ENCODE measurements around the gene NDRG3. TPM values are rescaled to one million over a fixed set of nuclear protein-coding genes. Genes with fewer than 3 reads are reported as not detected.

The NDRG3 gene
- polyA plus RNA-seq, 1 experiment: 39.5 TPM

- no peak for DNase-seq (ENCODE audit: low read depth, low spot score)
- H3K27ac ChIP-seq (ENCODE audit: low read depth, low read length): no peak overlapping the region
- no peaks in the 10 kb centered on the region for H3K9me3 ChIP-seq (ENCODE audit: control insufficient read depth, insufficient read depth, low read length)
- no peaks in the 10 kb centered on the region for H3K27me3 ChIP-seq (ENCODE audit: control insufficient read depth, insufficient read depth, low read length)
- TF ChIP-seq, protein P1, sequence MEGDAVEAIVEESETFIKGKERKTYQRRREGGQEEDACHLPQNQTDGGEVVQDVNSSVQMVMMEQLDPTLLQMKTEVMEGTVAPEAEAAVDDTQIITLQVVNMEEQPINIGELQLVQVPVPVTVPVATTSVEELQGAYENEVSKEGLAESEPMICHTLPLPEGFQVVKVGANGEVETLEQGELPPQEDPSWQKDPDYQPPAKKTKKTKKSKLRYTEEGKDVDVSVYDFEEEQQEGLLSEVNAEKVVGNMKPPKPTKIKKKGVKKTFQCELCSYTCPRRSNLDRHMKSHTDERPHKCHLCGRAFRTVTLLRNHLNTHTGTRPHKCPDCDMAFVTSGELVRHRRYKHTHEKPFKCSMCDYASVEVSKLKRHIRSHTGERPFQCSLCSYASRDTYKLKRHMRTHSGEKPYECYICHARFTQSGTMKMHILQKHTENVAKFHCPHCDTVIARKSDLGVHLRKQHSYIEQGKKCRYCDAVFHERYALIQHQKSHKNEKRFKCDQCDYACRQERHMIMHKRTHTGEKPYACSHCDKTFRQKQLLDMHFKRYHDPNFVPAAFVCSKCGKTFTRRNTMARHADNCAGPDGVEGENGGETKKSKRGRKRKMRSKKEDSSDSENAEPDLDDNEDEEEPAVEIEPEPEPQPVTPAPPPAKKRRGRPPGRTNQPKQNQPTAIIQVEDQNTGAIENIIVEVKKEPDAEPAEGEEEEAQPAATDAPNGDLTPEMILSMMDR (IDR thresholded peaks at IDR 0.05; ENCODE audit: low read depth, low read length): no peak
- no peak overlapping the region for H3K4me3 ChIP-seq (ENCODE audit: low read depth, low read length)
- POLR2A ChIA-PET: no interaction called here
- CTCF ChIA-PET: interaction anchor here (0.8 to 1.5 kb wide), 2 partner anchors 11 to 256 kb away, joined by 3 read pairs; no protein-coding TSS in a partner anchor
Measured at GRCh38 chr20:36655004-36655403, 90.9 kb downstream of the NDRG3 start.

- H3K4me3 ChIP-seq (ENCODE audit: low read depth, low read length): no peak overlapping the region
- H3K27ac ChIP-seq (ENCODE audit: low read depth, low read length): no peak overlapping the region
- CTCF ChIA-PET: interaction anchor here (0.9 to 1.5 kb wide), 2 partner anchors 12 to 154 kb away, joined by 3 read pairs; no protein-coding TSS in a partner anchor
- POLR2A ChIA-PET: no interaction called here
- no peaks in the 10 kb centered on the region for H3K27me3 ChIP-seq (ENCODE audit: control insufficient read depth, insufficient read depth, low read length)
- no peaks in the 10 kb centered on the region for H3K9me3 ChIP-seq (ENCODE audit: control insufficient read depth, insufficient read depth, low read length)
- no peak for DNase-seq (ENCODE audit: low read depth, low spot score)
- TF ChIP-seq, protein P1 (IDR thresholded peaks at IDR 0.05; ENCODE audit: low read depth, low read length): no peak
Measured at GRCh38 chr20:36654506-36654905, 91.4 kb downstream of the NDRG3 start.

DNA sequence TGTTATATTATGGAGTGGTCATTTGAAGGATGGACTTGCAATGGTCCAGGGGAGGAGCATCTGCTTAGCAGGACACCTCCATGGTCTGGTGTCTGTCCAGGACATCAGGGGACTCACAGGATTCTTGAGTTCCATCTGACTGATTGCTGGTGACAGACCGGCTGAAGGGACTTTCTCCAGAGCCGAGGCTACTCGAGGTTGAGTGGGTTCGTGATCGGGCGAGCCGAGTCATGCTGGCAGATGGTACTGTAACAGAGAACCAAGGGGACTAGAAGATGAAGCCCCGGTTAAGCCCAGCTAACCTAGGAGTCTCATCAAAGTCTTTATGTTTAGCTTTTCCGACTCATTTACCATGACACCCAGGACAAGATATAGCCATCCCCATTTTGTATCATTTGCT lies 92.4 kb downstream of the NDRG3 start:
- Histone ChIP-seq H3K27me3 (ENCODE audit: control insufficient read depth, insufficient read depth, low read length) (no peaks in the 10 kb centered on the region), H3K27ac (ENCODE audit: low read depth, low read length) (no peak overlapping the region), H3K4me3 (ENCODE audit: low read depth, low read length) (no peak overlapping the region), H3K9me3 (ENCODE audit: control insufficient read depth, insufficient read depth, low read length) (no peaks in the 10 kb centered on the region)
- no peak for DNase-seq (ENCODE audit: low read depth, low spot score)
- POLR2A ChIA-PET: no interaction called here
- TF ChIP-seq, protein P1 (IDR thresholded peaks at IDR 0.05; ENCODE audit: low read depth, low read length): no peak
- CTCF ChIA-PET: no interaction called here

DNA sequence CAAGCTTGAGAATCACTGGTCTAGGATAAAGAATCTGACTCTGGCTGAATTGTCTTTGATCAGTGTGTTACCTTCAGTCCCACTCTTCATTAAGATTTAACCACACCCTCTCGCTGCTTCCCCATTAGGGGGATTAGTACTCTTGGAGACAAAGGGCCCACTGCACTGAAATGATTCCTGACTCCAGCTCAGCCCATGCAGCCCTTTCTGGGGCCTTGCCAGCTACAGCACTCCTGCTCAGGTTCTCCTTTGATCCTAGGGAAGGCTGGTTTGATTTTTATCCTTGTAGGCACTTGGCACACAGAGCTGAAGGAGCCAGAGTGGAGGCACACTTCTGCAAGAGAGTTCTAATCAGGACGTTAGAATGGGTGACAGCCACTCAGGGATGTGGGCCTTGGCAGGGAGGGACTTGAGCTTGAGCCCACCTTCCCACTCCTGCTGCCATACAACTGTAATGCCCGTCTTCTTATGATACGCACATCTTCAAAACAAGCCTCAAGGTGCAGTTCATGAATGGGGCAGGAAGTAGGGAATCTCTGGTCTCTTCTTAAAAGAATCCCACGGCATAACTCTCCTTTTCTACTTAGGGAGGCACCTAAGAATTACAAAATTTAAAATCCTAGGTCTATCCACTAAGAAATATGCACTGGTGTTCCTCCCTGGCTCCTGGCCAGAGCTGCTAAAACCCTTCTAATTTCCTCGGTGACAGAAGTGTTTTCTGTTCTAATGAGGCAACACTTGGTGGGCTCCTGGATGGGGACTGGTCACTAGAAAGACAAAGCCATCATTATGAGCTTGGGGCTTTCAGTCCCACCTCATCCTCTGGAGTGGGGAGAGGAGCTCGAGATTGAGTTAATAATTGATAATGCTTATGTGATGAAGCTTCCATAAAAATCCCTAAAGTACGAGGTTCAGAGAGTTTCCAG lies 98.4 kb downstream of the NDRG3 start:
- Histone ChIP-seq H3K9me3 (ENCODE audit: control insufficient read depth, insufficient read depth, low read length) (no peaks in the 10 kb centered on the region), H3K27ac (ENCODE audit: low read depth, low read length) (no peak overlapping the region), H3K4me3 (ENCODE audit: low read depth, low read length) (no peak overlapping the region), H3K27me3 (ENCODE audit: control insufficient read depth, insufficient read depth, low read length) (no peaks in the 10 kb centered on the region)
- ChIA-PET CTCF (no interaction called here), POLR2A (no interaction called here)
- TF ChIP-seq, protein P1 (IDR thresholded peaks at IDR 0.05; ENCODE audit: low read depth, low read length): no peak
- DNase-seq (ENCODE audit: low read depth, low spot score): no peak

DNA sequence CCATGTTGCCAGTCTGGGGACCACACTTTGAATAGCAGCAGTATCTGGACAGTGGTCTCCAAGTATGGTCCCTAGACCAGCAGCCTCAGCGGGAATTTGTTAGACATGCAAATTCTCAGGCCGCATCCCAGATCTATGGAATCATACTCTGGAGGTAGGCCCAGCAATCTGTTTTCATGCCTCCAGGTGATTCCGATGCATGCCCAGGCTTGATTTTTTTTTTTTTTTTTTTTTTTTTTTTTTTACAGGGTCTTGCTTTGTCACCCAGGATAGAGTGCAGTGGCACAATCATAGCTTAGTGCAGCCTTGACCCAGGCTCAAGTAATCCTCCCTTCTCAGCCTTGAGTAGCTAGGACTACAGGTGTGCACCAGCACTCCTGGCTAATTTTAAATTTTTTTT lies 99.2 kb downstream of the NDRG3 start:
- Histone ChIP-seq H3K9me3 (ENCODE audit: control insufficient read depth, insufficient read depth, low read length) (no peaks in the 10 kb centered on the region), H3K27ac (ENCODE audit: low read depth, low read length) (no peak overlapping the region), H3K27me3 (ENCODE audit: control insufficient read depth, insufficient read depth, low read length) (no peaks in the 10 kb centered on the region), H3K4me3 (ENCODE audit: low read depth, low read length) (no peak overlapping the region)
- CTCF ChIA-PET: no interaction called here
- no peak for DNase-seq (ENCODE audit: low read depth, low spot score)
- TF ChIP-seq, protein P1 (IDR thresholded peaks at IDR 0.05; ENCODE audit: low read depth, low read length): no peak
- POLR2A ChIA-PET: no interaction called here
